GM12891 (cell line): Measurements from ENCODE around the gene DNM1.
"Not testable (repeated sequence)": the region's sequence is repeated elsewhere in the genome, so short reads cannot be mapped to it uniquely, and the experiment has no call there.

ENCODE experiments used
- PAX5 ChIP-seq: IDR thresholded peaks from 2 replicates; pipeline ENCODE4 v1.6.1; 2011; ENCODE audit warnings: low read length, moderate library complexity, mild to moderate bottlenecking; ENCODE audit not compliant: insufficient read depth, severe bottlenecking
- POLR2A ChIP-seq: IDR thresholded peaks from 2 replicates; pipeline ENCODE4 v1.6.1; 2011; ENCODE audit warnings: low read depth, low read length, control low read depth
- POLR2AphosphoS5 ChIP-seq: IDR thresholded peaks from 2 replicates; pipeline ENCODE4 v1.6.1; 2011; ENCODE audit warnings: low read depth, low read length, control low read depth
- POU2F2 ChIP-seq: IDR thresholded peaks from 2 replicates; pipeline ENCODE4 v1.6.1; 2011; ENCODE audit warnings: low read depth, mild to moderate bottlenecking, control low read depth, low read length, moderate library complexity
- SPI1 ChIP-seq: IDR thresholded peaks from 2 replicates; pipeline ENCODE4 v1.6.1; 2011; ENCODE audit warnings: low read depth, low read length, control low read depth
- TAF1 ChIP-seq: IDR thresholded peaks from 2 replicates; pipeline ENCODE4 v1.6.1; 2011; ENCODE audit warnings: low read depth, low read length, control low read depth

DNA sequence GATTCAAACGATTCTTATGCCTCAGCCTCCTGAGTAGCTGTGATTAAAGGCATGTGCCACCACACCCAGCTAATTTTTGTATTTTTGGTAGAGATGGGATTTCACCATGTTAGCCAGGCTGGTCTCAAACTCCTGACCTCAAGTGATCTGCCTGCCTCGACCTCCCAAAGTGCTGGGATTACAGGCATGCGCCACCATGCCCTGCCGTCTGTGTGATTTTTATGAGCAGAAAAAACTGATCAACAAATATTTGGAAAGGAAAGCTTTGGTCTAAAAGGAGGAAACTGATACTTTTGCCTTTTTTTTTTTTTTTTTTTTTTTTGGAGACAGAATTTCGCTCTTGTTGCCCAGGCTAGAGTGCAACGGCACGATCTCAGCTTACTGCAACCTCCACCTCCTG is 27.7 kb downstream of the DNM1 start:
- TF ChIP-seq SPI1, POLR2A, TAF1, PAX5, POLR2AphosphoS5, POU2F2: not testable (repeated sequence)
